A549 (cell line): ENCODE measurements around the gene ZNF319.

ENCODE experiments used
- CEBPB ChIP-seq, 2 experiments: fragments of >200 bp in 1 of 2; sonication (Bioruptor Twin) in 1 of 2; formaldehyde crosslinking in 1 of 2; IDR thresholded peaks; 2 replicates each; pipeline ENCODE4 v1.6.1; 2012 to 2016
- TF ChIP-seq, protein P1 (sequence below): fragments of 200-600 bp; sonication (generic); IDR thresholded peaks from 2 replicates; pipeline ENCODE4 v1.6.1; 2016; ENCODE audit warnings: antibody characterized with exemption, mild to moderate bottlenecking, moderate library complexity

DNA sequence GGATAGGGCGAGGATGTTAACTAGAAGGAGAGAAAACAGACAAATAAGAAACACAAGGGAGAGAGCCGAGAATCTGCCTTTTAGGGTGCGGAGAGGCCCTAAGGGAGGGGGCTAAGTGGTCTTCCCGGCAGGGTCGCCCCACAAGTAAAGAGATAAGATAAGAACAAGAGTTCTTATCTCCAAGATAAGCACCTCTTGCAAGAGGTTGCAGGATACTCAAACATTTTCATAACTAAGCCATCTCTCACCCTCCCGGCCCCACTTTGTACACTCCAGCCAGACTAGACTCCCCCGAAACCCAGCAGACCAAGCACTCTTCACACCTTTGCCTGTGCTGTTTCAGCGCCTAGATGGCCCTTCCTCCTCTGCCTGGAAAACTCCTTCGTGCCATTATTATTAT lies 14.3 kb downstream of the ZNF319 start:
- TF ChIP-seq, protein P1, sequence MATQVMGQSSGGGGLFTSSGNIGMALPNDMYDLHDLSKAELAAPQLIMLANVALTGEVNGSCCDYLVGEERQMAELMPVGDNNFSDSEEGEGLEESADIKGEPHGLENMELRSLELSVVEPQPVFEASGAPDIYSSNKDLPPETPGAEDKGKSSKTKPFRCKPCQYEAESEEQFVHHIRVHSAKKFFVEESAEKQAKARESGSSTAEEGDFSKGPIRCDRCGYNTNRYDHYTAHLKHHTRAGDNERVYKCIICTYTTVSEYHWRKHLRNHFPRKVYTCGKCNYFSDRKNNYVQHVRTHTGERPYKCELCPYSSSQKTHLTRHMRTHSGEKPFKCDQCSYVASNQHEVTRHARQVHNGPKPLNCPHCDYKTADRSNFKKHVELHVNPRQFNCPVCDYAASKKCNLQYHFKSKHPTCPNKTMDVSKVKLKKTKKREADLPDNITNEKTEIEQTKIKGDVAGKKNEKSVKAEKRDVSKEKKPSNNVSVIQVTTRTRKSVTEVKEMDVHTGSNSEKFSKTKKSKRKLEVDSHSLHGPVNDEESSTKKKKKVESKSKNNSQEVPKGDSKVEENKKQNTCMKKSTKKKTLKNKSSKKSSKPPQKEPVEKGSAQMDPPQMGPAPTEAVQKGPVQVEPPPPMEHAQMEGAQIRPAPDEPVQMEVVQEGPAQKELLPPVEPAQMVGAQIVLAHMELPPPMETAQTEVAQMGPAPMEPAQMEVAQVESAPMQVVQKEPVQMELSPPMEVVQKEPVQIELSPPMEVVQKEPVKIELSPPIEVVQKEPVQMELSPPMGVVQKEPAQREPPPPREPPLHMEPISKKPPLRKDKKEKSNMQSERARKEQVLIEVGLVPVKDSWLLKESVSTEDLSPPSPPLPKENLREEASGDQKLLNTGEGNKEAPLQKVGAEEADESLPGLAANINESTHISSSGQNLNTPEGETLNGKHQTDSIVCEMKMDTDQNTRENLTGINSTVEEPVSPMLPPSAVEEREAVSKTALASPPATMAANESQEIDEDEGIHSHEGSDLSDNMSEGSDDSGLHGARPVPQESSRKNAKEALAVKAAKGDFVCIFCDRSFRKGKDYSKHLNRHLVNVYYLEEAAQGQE = no peak
- TF ChIP-seq CEBPB (IDR thresholded peaks at IDR 0.05) = no peak
